Activated CD8-positive, alpha-beta memory T cell treated with anti-CD3 and anti-CD28 coated beads for 24 hours (primary cell): ENCODE data around the gene NCAM2.

Source experiments
- DNase-seq: peaks from one replicate; pipeline ENCODE4 v3.0.0-alpha.2; 2020

NCAM2 gene

DNA sequence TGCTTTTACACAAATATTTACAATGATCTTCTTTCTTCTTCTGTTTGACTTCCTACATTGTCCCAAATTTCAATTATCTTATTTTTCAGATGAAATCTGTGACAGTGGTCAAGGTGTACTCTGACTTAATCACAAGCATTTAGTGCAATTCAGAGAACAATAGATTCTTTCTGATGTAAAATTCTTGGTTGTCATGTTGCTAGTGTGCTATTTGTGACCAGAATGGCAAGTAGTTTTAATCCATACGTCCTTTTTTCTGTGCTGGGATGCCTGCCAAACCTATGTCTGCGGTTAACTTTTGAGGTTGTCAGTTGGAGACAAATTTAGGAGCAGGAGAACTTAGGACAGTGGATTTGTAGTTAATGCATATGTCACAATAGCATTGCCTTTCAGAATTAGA lies 31.0 kb downstream of the NCAM2 start:
- DNase-seq: no peak

DNA sequence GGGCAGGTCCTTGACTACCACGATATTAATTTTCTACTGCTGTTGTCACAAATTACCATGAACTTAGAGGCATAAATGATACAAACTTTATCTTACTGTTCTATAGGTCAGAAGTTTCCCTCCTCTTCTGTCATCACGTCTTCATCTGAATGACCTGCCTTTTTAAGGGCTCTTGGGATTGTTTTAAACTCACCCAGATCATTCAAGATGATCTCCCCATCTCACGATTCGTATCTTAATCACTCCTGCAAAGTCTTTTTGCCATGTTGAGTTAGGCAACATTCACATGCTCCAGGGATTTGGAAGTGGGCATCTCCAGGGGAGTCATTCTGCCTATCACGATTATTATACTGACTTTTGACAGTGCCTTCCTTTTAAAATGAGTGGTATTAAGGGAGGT lies 32.1 kb downstream of the NCAM2 start:
- DNase-seq: no peak

GRCh38 chr21:21034036-21034435 lies 35.8 kb downstream of the NCAM2 start:
- DNase-seq: no peak

DNA sequence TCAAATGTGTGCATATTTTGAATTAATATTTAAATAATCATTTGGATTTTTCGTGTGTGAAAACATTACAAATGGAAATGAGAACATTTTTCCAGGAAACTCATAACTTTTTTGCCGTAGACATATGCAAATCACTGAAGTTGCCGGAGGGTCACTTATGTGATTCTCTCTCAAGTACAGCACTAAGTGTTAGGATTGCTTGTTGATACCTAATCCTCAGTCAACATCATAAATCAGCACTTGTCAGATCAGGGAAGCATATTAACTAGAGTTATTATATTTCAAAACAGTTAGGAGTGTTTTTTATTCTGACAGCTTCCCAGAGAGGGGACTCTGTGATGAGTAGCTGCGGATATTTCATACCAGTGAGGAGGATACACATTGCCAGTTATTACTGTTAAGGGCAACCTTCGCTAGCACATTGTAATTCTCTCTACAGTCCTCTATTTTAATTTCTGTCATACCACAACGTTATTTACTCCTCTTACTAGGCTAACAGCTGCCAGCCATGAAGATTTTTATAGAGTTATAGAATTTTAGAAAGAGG lies 41.5 kb downstream of the NCAM2 start:
- no peak for DNase-seq

DNA sequence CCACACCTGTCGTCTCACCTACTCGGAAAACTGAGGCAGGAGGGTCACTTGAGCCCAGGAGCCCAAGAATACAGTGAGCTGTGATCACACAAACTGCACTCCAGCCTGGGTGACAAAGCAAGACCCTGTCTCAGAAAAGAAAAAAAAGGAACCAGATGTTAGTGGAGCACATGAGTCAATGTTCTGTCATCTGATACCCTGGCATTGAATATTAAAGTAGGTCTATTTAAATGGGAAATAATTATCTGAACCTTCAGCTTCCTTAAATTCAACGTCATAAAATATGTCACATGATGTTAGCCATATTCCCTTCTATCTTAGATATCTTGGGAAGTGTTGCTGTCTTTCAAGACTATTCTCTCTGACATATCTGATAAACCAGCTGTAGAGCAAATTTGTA lies 47.3 kb downstream of the NCAM2 start:
- no peak for DNase-seq

DNA sequence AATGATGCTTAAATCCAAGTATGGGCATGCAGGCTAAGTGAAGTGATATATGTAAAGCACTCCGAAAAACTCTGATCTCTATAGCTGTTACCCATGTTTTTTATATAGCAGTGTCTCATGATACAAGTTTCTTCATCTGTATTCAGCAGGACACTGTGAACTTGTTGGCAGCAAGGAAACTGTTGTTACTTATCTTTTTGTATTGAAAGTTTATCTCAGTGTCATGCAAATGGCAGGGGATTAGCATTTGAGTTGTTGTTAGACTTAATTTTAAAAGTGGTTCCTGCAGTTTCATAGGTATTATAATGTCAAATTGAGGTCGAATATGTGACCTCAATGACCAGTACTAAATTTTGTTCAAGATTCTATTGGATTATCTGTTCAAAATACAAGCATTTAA lies 47.9 kb downstream of the NCAM2 start:
- DNase-seq: no peak

DNA sequence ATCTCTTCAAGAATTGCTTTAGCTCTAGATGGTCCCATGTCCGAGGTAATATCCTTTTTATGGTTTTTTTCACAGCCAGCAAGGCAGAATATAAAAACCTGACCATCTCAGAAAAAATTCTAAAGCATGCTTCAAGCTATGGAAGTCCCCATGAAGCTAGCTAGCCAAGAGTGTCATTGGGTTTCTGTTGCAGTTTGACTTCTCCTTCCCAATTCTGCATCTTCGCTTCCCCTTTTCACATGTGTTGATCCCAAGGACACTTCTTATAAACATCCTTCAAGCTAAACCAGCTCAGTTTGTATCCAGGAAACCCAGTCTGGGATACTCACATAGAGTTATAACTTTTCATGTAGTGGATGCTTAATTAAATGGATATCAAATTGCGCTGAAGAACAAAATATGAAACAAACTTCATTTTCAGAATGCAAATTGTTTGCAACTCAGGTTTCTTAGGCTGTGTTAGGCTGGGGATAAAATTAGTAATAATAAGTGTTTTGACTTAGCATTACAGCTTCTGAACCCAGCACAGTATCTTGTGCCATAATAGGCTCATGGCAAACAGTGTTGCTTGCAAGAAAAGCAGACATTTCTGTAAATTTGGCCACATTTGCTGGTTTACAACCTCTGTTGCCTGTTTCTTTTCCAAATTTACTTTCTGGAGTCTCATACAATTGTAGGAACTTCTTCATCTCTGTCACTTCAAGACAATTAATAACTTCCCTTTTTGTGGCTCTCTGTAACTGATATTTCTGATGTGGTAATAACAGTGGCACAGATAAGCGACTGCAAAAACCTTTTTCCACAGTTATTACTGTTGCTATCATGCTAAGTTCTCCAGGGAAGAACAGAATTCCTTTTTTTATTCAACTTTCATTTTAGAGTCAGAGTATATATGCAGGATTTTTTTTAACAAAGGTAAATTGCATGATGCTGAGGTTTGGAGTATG lies 53.2 kb downstream of the NCAM2 start:
- DNase-seq: no peak

DNA sequence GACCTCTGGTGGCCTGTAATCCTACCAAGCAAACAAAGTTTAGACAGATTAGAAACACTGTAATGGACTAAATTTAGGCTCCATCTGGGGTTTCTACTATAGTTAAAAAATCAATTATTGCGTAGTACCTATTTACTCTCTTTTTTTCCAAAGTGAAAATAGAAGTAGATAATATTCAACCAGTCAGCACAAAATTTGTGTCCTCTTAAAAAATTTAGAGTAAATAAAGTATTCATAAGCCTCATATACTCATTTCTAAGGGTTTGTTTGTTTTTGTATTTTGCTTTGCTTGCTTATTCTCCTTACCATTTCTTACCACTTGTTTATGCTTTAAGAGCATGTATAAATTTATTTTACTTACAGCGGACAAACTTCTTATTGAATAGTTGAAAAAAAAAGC lies 54.5 kb downstream of the NCAM2 start:
- DNase-seq: no peak

DNA sequence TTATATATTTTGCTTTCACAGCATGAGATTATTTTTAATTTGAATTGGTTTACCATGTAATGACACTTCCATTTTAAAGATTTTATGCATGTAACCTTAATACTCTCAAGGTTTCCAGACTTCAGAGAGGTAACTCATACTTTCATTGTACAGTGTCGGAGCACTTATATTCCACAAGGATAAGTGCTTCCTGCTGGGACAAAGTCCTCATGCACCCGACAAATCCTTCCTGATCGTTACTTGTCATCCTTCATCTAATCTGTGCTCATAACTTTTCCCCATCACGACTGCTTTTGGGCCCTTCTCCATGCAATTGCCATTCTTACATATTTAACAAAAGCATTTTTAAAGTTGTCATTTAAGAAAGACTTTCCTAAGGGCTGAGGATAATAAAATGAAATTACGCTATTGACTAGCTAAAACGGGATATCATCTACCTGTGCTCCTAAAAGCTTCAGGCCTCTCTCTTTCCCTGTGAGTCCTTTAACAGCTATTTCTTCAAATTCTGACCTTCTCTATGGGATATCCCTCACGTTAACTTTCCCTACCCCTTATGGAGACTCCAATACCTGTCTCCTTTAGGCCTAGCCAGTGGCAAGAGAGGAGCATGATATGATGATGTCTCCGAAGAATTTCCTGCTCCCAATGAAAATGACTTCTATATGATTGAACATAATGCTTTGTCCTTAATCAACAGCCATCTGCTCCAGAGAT lies 59.3 kb downstream of the NCAM2 start:
- no peak for DNase-seq

- DNase-seq: no peak
Observed at GRCh38 chr21:21063828-21064227, 65.6 kb downstream of the NCAM2 start.

DNA sequence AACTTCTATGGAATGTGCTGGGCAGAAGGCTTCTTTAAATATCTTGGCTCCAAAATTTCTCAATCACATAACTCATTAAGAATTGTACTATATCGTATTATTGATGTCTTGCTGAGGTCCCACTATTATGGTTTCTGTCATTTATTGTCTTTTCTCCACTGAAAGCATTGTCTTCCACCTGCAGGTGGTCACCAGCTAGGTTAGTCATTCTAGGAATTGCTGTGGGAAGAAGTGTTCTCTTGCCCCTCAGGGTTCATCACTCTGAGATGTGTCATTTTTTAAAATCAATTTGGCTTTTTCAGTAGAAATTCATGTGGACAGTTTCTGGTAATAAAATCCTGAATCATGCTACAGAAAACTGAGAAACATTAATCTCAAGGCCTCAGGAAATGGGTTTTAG lies 66.1 kb downstream of the NCAM2 start:
- no peak for DNase-seq

DNA sequence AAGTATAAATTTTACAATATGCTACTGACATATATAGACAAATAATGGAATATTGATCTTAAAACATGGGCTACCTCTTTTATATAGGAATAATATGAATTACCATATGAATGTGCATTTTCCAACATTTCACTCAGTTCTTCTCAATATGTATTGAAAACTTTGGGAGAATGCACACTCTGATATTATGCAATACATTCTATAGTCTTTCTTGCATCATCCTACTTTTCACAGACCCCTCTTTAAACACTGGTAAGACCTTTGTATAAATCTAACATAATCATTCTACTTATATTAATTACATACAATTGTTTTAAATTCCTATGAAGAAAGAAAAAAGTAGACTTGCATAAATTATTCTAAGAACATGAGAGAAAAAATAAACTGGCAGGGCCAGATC lies 69.2 kb downstream of the NCAM2 start:
- no peak for DNase-seq

- no peak for DNase-seq
Observed at GRCh38 chr21:21074305-21074704, 76.1 kb downstream of the NCAM2 start.

DNA sequence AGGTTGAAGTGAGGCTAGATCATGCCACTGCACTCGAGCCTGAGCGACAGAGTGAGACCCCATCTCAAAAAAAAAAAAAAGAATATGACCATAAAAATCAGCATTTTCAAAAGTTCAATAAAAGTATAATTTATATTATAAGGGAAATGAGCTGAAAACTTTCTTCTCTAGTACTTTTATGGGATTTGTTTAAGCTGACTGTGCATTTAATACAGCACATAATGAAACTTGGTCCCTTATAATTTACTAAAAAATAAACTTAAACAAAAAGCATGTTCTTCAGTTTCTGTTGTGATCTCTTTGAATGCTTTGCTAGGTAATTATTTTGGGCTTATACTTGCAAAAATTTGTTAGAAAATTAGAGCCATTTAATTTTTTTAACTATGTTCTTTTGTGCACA lies 77.8 kb downstream of the NCAM2 start:
- DNase-seq: no peak

DNA sequence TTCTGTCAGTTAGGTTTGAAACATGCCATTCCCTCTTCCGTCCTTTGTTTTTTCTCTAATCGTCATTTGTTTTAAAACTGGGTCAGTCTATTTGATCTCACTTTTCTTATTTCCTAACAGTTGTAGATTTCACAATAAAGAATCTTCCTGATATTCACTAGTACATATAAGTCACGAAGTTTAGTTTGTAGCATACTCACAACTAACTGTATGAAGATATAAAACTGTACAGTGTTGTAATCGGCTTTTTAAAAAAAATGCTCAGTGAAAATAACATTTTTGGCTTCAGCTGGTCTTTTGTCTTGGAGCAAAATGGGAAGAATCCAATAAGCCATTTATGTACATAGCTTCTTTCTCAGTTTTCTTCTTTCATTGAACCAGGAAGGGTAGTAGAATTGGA lies 78.3 kb downstream of the NCAM2 start:
- DNase-seq: no peak

DNA sequence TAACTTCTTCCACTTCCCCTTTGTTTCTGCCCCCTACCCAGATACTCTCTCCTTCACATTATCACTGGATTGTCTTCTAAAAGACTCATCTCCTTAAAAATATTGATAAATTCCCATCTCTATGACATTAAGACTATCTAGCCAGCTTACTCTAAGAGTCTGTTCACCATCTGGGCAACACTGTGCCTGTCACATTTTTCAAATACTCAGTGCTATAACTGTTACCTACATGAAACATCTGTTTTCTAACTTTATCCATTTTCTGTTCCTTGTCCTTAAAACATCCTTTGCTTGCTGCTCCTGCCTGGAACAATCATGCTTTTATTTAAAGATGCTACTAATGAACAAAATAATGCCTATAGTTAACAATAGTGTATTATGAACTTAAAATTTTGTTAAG lies 81.4 kb downstream of the NCAM2 start:
- no peak for DNase-seq

DNA sequence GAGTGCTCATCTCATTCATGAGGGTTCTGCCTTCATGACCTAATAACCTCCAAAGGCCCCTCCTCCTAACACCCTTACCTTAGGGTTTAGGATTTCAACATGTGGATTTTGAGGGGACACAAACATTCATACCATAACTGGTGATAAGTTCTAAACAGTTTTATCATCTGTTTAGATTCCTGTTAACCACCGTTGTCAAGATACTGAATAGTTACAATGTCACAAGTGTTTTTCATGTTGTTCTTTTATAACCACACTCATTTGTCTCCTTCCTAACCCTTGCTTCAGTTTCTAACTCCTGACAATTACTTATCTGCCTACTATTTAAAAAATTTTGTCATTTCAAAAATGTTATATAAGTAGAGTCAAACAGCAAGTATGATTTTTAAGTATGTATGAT lies 86.0 kb downstream of the NCAM2 start:
- no peak for DNase-seq

DNA sequence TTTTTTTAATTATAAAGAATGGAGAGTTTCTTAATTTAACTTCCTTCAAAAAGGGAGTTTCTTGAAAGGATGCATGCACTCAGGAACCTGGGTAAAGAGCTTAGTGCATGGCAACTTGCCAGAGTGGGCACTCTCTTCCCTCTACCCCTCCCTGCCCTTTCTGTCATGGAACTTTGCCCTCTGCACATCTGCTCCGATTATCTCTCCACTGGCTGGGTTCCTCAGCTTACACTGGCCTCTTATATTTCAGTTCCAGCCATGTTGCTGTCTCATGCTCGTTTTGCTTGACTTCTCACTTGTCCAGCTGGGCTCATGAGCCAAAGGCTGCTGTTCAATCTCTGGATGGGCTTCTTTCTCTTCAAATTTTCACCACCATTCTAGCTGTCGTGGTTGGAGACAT lies 87.0 kb downstream of the NCAM2 start:
- no peak for DNase-seq

DNA sequence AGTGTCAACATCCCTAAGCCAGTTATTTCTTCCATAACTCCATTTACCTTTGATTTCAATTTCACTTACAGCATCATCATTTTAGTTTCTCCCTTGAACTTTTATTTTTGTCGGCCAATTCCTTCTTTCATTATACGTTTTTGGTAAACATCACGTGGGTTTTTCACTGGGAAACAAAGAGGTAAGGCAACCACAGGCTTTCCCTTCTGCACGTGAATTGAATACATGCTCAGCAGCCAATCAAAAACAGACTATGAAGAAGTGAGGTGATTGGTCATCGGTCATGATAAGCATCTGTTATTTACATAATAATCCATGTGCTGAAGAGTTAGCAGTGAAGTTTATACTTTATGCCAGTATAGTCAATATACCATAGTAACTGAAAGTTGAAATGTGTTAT lies 98.7 kb downstream of the NCAM2 start:
- no peak for DNase-seq

- no peak for DNase-seq
Observed at GRCh38 chr21:21097466-21097865, 99.3 kb downstream of the NCAM2 start.

DNA sequence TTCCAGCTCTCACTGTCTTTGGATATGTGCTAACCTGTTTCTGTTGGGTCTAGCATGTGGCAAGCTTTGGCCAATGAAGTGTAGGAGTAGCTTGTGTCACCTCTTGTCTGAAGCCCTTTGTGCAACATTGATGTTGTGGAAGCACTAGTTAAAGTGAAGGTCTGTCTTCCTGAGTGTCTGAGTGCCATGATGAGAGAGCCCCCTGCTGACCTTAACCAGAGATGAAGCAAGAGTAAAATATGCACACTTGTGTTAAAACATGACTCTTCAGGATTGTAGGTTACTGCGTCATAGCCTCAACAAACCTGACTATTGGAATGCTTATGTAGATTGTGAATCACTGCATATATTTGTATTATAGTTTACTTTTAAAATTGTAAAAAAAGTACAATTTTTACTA lies 103.7 kb downstream of the NCAM2 start:
- DNase-seq: no peak

DNA sequence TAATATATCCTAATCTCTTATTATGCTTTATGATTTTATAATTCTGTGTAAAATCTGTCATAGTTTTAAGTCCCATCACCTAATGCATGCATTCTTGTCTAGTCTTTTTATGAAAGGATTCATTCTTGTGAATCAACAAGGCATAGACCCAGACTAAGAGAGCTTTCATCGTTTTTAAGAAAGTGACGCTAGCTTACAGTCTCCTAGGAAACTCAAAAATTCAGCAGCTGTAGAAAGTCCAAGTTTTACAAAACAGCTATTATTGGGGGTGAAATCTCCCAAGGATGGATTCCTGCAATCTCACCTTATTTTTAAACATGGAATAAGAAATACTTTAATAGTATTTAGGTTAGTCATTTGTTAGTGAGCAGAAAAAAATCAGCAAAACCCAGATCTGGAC lies 104.7 kb downstream of the NCAM2 start:
- DNase-seq: no peak

DNA sequence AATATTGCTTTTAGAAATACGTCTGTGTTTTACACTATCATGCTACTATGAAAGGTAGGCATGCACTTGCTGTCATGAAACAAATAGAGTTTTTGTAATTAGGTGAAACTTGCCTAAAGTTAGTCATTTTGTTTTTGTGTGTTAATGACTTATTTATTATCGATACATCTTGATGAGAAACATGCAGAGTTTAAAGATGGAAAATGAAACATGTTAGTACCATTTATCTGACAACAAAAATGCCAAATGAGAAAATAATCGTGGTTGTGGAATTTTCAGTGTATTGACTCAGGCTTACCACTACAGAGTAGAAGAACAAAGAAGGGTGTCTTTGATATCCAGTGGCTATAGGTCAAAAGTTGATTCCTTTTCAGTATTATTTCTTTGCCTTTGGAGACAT lies 105.5 kb downstream of the NCAM2 start:
- no peak for DNase-seq

DNA sequence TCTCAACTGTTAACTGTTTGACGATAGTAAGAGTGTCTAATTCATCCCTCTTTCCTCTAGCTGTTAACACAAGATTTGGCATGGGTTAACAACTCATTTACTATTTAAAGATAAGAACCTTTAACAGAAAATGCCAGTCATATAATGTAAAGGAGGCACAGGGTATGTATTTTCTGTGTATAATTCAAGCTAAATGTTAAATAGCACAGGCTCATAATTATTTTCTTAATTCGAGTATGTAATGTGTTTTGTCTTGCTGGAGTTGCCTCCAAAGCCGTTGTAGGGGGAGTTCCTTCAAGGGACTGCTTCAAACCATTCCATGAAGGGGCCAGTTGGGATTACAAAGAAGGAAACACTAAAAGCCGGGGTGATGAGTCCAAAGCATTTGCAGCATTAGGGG lies 111.5 kb downstream of the NCAM2 start:
- no peak for DNase-seq
